ENCODE data around the gene PXMP4.

- TF ChIP-seq EZH2phosphoT487 (IDR thresholded peaks at IDR 0.05; ENCODE audit: insufficient read depth, low read depth), result no peak
- no peak for TF ChIP-seq EZH2 (IDR thresholded peaks at IDR 0.05; ENCODE audit: insufficient read depth, poor library complexity, severe bottlenecking)
Observed at GRCh38 chr20:33689973-33690372, 30.1 kb downstream of the PXMP4 start.
